Mesothelial cell of epicardium (in vitro differentiated cells): ENCODE results near the gene DCLK1. TPM values are rescaled to one million over a fixed set of nuclear protein-coding genes. Genes with fewer than 3 reads are reported as not detected.

Experiments used
- DNase-seq, 2 experiments: peaks; one replicate each; pipeline ENCODE4 v3.0.0; 2021; ENCODE audit warnings: low spot score in 2 of 2; ENCODE audit not compliant: unreplicated experiment in 2 of 2
- H3K27ac Mint-ChIP-seq: 2 replicates; pipeline ENCODE4 v1.8.0; 2021; ENCODE audit warnings: mixed read lengths
- H3K27me3 Mint-ChIP-seq: 2 replicates; pipeline ENCODE4 v1.8.0; 2021; ENCODE audit warnings: low read depth, mixed read lengths
- H3K36me3 Mint-ChIP-seq: 2 replicates; pipeline ENCODE4 v1.8.0; 2021; ENCODE audit warnings: mixed read lengths
- H3K4me1 Mint-ChIP-seq: 2 replicates; pipeline ENCODE4 v1.8.0; 2021; ENCODE audit warnings: mixed read lengths
- H3K4me3 Mint-ChIP-seq: 2 replicates; pipeline ENCODE4 v1.8.0; 2021; ENCODE audit warnings: mild to moderate bottlenecking, moderate library complexity, mixed read lengths
- H3K9me3 Mint-ChIP-seq: 2 replicates; pipeline ENCODE4 v1.8.0; 2021; ENCODE audit warnings: mixed read lengths
- total RNA-seq: library from RNA; stranded (reverse); gene quantifications from 3 replicates; pipeline ENCODE4 v1.2.1, GENCODE V29; 2021
- TF ChIP-seq, protein P1 (sequence below): fragments of 200-600 bp; sonication (generic); IDR thresholded peaks from one replicate; pipeline ENCODE4 v1.5.0; 2021; ENCODE audit warnings: antibody characterized with exemption; ENCODE audit not compliant: unreplicated experiment

DCLK1 gene
- total RNA-seq, 1 donor from 2014 or later: 21.7 TPM

- H3K4me1 Mint-ChIP-seq: peaks cover 36% of the 10 kb centered on the region
Observed at GRCh38 chr13:36028359-36029025, 102.7 kb downstream of the DCLK1 start.

GRCh38 chr13:36026531-36026930 lies 104.7 kb downstream of the DCLK1 start:
- TF ChIP-seq, protein P1, sequence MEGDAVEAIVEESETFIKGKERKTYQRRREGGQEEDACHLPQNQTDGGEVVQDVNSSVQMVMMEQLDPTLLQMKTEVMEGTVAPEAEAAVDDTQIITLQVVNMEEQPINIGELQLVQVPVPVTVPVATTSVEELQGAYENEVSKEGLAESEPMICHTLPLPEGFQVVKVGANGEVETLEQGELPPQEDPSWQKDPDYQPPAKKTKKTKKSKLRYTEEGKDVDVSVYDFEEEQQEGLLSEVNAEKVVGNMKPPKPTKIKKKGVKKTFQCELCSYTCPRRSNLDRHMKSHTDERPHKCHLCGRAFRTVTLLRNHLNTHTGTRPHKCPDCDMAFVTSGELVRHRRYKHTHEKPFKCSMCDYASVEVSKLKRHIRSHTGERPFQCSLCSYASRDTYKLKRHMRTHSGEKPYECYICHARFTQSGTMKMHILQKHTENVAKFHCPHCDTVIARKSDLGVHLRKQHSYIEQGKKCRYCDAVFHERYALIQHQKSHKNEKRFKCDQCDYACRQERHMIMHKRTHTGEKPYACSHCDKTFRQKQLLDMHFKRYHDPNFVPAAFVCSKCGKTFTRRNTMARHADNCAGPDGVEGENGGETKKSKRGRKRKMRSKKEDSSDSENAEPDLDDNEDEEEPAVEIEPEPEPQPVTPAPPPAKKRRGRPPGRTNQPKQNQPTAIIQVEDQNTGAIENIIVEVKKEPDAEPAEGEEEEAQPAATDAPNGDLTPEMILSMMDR: no peak
- H3K27me3 Mint-ChIP-seq: no peaks in the 10 kb centered on the region
- H3K27ac Mint-ChIP-seq: no peak overlapping the region
- DNase-seq: no peak
- H3K4me1 Mint-ChIP-seq: peaks cover 26% of the 10 kb centered on the region
- H3K4me3 Mint-ChIP-seq: no peak overlapping the region
- H3K9me3 Mint-ChIP-seq: peaks cover 21% of the 10 kb centered on the region
- H3K36me3 Mint-ChIP-seq: peaks cover 9% of the 10 kb centered on the region

More at GRCh38 chr13:36028359-36029025, 102.7 kb downstream of the DCLK1 start:
- Mint-ChIP-seq H3K4me3 (no peak overlapping the region), H3K27ac (peak overlapping the region; percentile 64), H3K36me3 (peaks cover 5% of the 10 kb centered on the region), H3K9me3 (peaks cover 2% of the 10 kb centered on the region), H3K27me3 (no peaks in the 10 kb centered on the region)
- no peak for DNase-seq
- TF ChIP-seq, protein P1: no peak

DNA sequence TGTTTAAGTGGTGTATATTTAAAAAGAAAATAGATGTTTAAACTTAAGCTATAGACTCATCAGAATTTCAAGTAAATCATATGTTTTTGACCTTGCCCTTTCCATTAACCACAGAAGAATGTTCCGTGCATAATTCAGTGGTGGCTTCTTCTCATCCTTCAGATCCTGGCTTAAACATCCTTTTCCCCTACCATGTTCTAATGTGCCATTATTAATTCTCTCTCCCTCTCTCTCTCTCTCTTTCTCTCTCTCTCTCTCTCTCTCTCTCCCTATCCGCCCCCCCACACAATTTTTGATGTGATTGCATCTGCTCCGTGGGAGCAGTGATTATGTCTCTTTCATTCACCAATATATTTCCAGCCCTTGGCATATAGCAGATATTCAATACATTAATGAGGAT lies 116.4 kb downstream of the DCLK1 start:
- H3K27ac Mint-ChIP-seq: no peak overlapping the region
- peaks cover 8% of the 10 kb centered on the region for H3K9me3 Mint-ChIP-seq
- peaks cover 10% of the 10 kb centered on the region for H3K36me3 Mint-ChIP-seq
- H3K27me3 Mint-ChIP-seq: no peaks in the 10 kb centered on the region
- H3K4me3 Mint-ChIP-seq: no peak overlapping the region
- DNase-seq: no peak
- TF ChIP-seq, protein P1: no peak
- peaks cover 8% of the 10 kb centered on the region for H3K4me1 Mint-ChIP-seq

- H3K4me1 Mint-ChIP-seq: peaks cover 17% of the 10 kb centered on the region
- peak overlapping the region; percentile 81 for H3K27ac Mint-ChIP-seq
- no peaks in the 10 kb centered on the region for H3K27me3 Mint-ChIP-seq
- H3K9me3 Mint-ChIP-seq: no peaks in the 10 kb centered on the region
- no peaks in the 10 kb centered on the region for H3K36me3 Mint-ChIP-seq
- H3K4me3 Mint-ChIP-seq: no peak overlapping the region
- TF ChIP-seq, protein P1: no peak
- DNase-seq: no peak
Observed at GRCh38 chr13:36006894-36007675, 124.1 kb downstream of the DCLK1 start.

DNA sequence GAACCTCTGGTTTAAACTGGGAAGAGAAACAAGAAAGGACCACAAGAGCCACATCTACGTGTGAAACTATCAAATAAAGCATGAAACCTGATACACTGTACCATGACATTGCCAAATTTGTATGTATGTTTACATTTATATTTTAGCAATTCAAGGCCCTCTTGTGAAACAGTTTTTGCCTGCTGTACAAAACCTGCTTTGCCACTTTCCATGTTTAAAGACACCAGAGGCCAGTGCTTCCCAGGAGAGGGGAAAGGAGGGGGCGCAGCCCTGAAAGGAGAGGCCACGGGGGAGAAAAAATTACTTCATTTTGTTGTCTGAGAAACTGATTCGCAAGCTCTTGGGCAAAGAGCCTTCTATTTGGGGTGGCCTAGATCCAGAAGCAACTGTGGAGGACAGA lies 124.8 kb downstream of the DCLK1 start:
- Mint-ChIP-seq H3K4me1 (peaks cover 17% of the 10 kb centered on the region), H3K9me3 (no peaks in the 10 kb centered on the region), H3K27ac (peak overlapping the region; percentile 81), H3K27me3 (no peaks in the 10 kb centered on the region), H3K36me3 (no peaks in the 10 kb centered on the region), H3K4me3 (no peak overlapping the region)
- TF ChIP-seq, protein P1: no peak
- DNase-seq: no peak
